ENCODE results near the gene STK17A. TPM values are rescaled to one million over a fixed set of nuclear protein-coding genes. Genes with fewer than 3 reads are reported as not detected.
"Not testable (repeated sequence)": the region's sequence is repeated elsewhere in the genome, so short reads cannot be mapped to it uniquely, and the experiment has no call there.

STK17A gene
- total and polyA plus RNA-seq, 8 donors, result 25.9 to 38.4 (median 32.8) TPM

DNA sequence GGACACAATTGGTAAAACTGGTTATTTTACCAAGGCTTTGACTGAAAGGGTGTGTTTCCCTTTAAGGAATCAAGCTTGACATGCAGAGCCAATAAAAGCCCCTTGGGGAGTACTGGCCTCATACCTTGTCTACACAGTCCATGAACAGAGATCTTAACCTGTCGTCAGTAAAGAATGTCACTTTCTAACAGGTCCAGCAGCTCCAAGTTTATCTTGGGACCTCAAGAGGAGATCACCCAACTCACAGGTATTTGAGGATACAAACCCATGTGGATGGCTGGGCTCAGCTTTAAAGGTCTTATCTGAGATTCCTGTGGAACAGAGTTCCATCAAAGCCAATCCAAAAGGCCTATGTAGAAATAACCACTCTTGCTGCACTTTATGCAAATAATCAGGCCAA, 85.1 kb downstream of the STK17A start:
- ATAC-seq (no peak), DNase-seq (no peak)
- TF ChIP-seq, protein P1, sequence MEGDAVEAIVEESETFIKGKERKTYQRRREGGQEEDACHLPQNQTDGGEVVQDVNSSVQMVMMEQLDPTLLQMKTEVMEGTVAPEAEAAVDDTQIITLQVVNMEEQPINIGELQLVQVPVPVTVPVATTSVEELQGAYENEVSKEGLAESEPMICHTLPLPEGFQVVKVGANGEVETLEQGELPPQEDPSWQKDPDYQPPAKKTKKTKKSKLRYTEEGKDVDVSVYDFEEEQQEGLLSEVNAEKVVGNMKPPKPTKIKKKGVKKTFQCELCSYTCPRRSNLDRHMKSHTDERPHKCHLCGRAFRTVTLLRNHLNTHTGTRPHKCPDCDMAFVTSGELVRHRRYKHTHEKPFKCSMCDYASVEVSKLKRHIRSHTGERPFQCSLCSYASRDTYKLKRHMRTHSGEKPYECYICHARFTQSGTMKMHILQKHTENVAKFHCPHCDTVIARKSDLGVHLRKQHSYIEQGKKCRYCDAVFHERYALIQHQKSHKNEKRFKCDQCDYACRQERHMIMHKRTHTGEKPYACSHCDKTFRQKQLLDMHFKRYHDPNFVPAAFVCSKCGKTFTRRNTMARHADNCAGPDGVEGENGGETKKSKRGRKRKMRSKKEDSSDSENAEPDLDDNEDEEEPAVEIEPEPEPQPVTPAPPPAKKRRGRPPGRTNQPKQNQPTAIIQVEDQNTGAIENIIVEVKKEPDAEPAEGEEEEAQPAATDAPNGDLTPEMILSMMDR (IDR thresholded peaks at IDR 0.05), result no peak
- Histone ChIP-seq H3K4me1 (peaks cover 0 to 5% of the 10 kb centered on the region in 2 donors), H3K27ac (no peak overlapping the region), H3K36me3 (no peaks in the 10 kb centered on the region), H3K9me3 (peaks cover 0 to 11% of the 10 kb centered on the region in 2 donors), H3K27me3 (no peaks in the 10 kb centered on the region), H3K4me3 (no peak overlapping the region)
- intact Hi-C loops (cut with DNase I), result no loop called here

DNA sequence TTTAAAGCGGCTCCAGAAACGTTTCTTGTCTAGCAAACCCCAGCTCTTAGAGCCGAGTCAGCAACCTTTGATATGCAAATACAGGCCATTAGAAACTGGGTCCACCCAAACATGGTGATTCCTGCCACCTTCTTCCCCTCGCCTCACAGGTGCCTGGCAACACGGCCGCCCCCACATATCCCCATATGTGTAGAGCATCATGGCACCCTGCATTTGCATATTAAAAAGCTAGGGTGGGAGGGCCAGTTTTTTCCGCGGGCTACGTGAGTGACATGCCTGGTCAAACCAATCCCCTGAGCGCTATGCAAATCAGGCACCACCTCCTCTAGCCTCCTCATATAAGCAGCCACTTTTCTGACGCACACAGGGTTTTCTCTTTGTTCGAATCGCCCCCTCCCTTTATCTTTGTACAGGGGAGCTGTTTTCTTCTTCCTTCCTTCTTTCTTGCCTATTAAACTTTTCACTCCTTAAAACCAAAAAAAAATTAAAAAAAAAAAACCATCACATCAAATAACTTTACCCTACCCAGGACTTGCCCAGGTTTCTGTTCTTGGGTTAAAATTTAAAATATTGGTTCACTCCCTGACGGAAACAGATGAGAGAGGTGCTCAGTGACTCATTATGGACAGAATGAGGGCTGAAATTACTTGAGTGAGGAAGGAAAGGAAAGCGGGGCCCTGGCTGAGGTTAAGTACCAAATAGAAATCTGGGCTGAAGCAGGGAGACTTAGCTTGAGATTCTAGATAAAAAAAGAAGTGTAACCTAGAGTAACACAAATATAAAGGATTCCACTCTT, 86.6 kb downstream of the STK17A start:
- ATAC-seq (peak; percentile 62), DNase-seq (no peak)
- Histone ChIP-seq H3K9me3 (peaks cover 0 to 11% of the 10 kb centered on the region in 2 donors), H3K36me3 (no peaks in the 10 kb centered on the region), H3K27ac (no peak overlapping the region), H3K4me3 (no peak overlapping the region), H3K27me3 (no peaks in the 10 kb centered on the region), H3K4me1 (peaks cover 0 to 4% of the 10 kb centered on the region in 2 donors)
- TF ChIP-seq, protein P1 (IDR thresholded peaks at IDR 0.05), result no peak
- intact Hi-C loops (cut with DNase I), result no loop called here

DNA sequence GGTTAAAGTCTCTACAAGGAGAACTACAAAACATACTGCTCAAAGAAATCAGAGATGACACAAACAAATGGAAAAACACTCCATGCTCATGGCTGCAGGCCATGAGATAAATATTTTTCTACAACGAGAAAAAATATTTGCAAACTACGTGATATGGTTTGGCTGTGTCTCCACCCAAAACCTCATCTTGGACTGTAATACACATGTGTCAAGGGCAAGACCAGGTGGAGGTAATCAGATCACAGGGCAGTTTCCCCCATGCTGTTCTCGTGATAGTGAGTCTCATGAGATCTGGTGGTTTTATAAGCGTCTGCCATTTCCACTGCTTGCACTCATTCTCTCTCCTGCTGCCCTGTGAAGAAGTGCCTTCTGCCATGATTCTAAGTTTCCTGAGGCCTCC, 88.6 kb downstream of the STK17A start:
- TF ChIP-seq, protein P1 (IDR thresholded peaks at IDR 0.05), result no peak

DNA sequence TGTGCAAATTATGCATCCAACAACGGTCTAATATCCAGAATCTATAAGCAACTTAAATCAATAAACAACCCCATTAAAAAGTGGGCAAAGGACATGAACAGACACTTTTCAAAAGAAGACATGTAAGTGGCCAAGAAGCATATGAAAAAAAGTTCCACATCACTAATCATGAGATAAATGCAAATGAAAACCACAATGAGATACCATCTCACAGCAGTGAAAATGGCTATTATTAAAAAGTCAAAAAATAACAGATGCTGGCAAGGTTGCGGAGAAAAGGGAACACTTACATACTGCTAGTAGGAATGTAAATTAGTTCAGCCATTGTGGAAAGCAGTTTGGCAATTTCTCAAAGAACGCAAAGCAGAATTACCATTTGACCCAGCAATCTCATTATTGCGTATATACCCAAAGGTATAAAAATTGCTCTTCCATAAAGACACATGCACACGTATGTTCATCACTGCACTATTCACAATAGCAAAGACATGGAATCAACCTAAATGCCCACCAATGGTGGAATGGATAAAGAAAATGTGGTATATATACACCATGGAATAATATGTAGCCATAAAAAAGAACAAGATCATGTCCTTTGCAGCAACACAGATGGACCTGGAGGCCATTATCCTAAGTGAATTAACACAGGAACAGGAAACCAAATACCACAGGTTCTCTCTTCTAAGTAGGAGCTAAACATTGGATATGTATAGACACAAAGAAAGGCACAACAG, 90.5 kb downstream of the STK17A start:
- H3K36me3 ChIP-seq; H3K27me3 ChIP-seq; intact Hi-C loops (cut with DNase I); DNase-seq; ATAC-seq; H3K4me3 ChIP-seq; H3K4me1 ChIP-seq; H3K9me3 ChIP-seq: not testable (repeated sequence)
- peak overlapping the region in 1 of 2 donors; percentile 45 for H3K27ac ChIP-seq

More for the DNA sequence above, 88.6 kb downstream of the STK17A start:
- DNase-seq (no peak), ATAC-seq (no peak)
- Histone ChIP-seq H3K36me3 (no peaks in the 10 kb centered on the region), H3K9me3 (peaks cover 0 to 11% of the 10 kb centered on the region in 2 donors), H3K4me1 (no peaks in the 10 kb centered on the region), H3K27me3 (no peaks in the 10 kb centered on the region), H3K27ac (no peak overlapping the region), H3K4me3 (no peak overlapping the region)
- intact Hi-C loops (cut with DNase I), result no loop called here

DNA sequence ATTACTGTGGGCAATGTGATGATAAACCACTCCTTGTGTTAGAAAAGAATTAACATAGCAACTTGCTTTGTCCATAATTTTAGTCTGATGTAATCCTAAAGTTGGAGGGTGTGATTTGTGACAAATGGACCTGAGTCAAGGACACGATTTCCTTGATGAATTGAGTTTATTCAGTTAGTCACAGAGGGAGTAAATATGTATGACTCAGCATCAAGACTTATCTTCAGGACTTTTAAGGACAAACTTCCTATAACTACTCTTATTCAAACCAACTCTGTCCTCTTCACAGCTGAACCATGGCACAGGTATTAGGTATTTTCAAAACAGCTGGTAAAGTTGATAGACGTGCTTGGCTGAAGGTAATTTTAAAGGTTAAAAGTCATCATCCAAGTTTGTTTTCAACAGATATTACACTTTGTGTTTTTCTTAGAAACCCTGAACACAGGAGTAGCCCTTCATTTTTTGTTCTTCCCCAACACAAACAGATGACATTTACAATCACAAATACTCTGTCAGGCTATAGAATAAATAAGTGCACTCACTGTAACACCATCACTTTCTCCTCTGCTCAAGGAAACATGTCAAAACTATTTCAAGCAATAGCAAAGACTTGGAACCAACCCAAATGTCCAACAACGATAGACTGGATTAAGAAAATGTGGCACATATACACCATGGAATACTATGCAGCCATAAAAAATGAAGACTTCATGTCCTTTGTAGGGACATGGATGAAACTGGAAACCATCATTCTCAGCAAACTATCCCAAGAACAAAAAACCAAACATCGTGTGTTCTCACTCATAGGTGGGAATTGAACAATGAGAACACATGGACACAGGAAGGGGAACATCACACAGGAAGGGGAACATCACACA, 91.9 kb downstream of the STK17A start:
- peak; percentile 89 for ATAC-seq

More for the DNA sequence above, 91.9 kb downstream of the STK17A start:
- Histone ChIP-seq H3K4me3 (no peak overlapping the region), H3K27me3 (no peaks in the 10 kb centered on the region), H3K9me3 (peaks cover 0 to 3% of the 10 kb centered on the region in 2 donors), H3K36me3 (no peaks in the 10 kb centered on the region), H3K4me1 (no peaks in the 10 kb centered on the region), H3K27ac (peak overlapping the region; percentile 22 to 45)
- intact Hi-C loops (cut with DNase I), result no loop called here
- TF ChIP-seq, protein P1 (IDR thresholded peaks at IDR 0.05), result no peak
- no peak for DNase-seq

Other genes starting within 250 kb of the STK17A start
- 10 to 100 TPM; 41.5 to 43.8 TPM for gene COA1, start 146.4 kb downstream of the STK17A start, total RNA-seq
- 10 to 100 TPM; 71.4 to 89.2 (median 79.7) TPM for gene COA1, start 146.4 kb downstream of the STK17A start, polyA plus RNA-seq (ENCODE audit: insufficient read length in 6 of 6)
- 10 to 100 TPM; 78.1 to 83.8 TPM for gene BLVRA, start 175.6 kb downstream of the STK17A start, total RNA-seq
- gene BLVRA, start 175.6 kb downstream of the STK17A start, polyA plus RNA-seq (ENCODE audit: insufficient read length in 6 of 6), result 10 to 100 TPM; 38.0 to 47.5 (median 42.7) TPM

All from left lung (tissue), 10 donors.